Measurements from ENCODE around the gene DNASE1L3. TPM values are rescaled to one million over a fixed set of nuclear protein-coding genes. Genes with fewer than 3 reads are reported as not detected.

Gene DNASE1L3
- total and polyA plus RNA-seq, 2 donors (not counting 3 experiments of a cell fraction or from before 2014, with no cell fraction given), result 0.95 to 1.3 TPM

- no peaks in the 10 kb centered on the region for H3K9me1 ChIP-seq (replicated peaks; ENCODE audit: control insufficient read depth, extremely low read depth, insufficient read depth, low read length)
- intact Hi-C loops (cut with micrococcal nuclease) (no loop called here), dilution Hi-C loops (cut with MboI; ENCODE audit: extremely low pct_ligation_motif_present, low sequenced_read_pairs) (no loop called here)
- ChIA-PET POLR2A (no interaction called here), CTCF (interaction anchor here (1.3 to 6.6 kb wide), 3 partner anchors 9 to 125 kb away, joined by 5 to 80 read pairs (median 6); partner anchors contain the start of genes HTD2 and RPP14)
- no peak overlapping the region for H3K27ac ChIP-seq (ENCODE audit: insufficient read depth, low read depth, low read length)
- peak; percentile 15 for FAIRE-seq
- no peak for DNase-seq (ENCODE audit: low read depth, low spot score)
- no peak overlapping the region for H3K4me3 ChIP-seq (replicated peaks in 1 of 3; ENCODE audit: insufficient read depth in 1 of 3, low read depth in 1 of 3, low read length in 3 of 3)
- H4K20me1 ChIP-seq (replicated peaks; ENCODE audit: control insufficient read depth, extremely low read depth, insufficient read depth, low read length), result no peaks in the 10 kb centered on the region
- H3K9ac ChIP-seq (replicated peaks; ENCODE audit: extremely low read depth, insufficient read depth, low read length), result no peak overlapping the region
- TF ChIP-seq POLR2A (IDR thresholded peaks at IDR 0.05; ENCODE audit: low read depth, low read length) (no peak), MYC (IDR thresholded peaks at IDR 0.05; ENCODE audit: low read depth, low read length) (no peak), FOS (IDR thresholded peaks at IDR 0.05; ENCODE audit: borderline replicate concordance, insufficient read depth, low read length) (peak; percentile 49), EZH2 (IDR thresholded peaks at IDR 0.05; ENCODE audit: borderline replicate concordance, low read depth, low read length, severe bottlenecking) (no peak), GATA2 (IDR thresholded peaks at IDR 0.05; ENCODE audit: insufficient read depth, insufficient read length, low read depth, low read length) (no peak), POLR2AphosphoS5 (IDR thresholded peaks at IDR 0.05; ENCODE audit: insufficient read depth, low read depth, low read length) (no peak), JUN (IDR thresholded peaks at IDR 0.05; ENCODE audit: borderline replicate concordance, insufficient read depth, insufficient read length, low read depth) (peak; percentile 41), CTCF (IDR thresholded peaks at IDR 0.05; ENCODE audit: extremely low read depth in 1 of 2, insufficient read depth in 1 of 2, low read depth in 1 of 2, low read length in 2 of 2) (no peak)
- TF ChIP-seq, protein P1, sequence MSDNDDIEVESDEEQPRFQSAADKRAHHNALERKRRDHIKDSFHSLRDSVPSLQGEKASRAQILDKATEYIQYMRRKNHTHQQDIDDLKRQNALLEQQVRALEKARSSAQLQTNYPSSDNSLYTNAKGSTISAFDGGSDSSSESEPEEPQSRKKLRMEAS (IDR thresholded peaks at IDR 0.05; ENCODE audit: insufficient read depth, insufficient read length), result no peak
- no peaks in the 10 kb centered on the region for H3K79me2 ChIP-seq (ENCODE audit: control insufficient read depth, insufficient read depth, low read length)
- no peaks in the 10 kb centered on the region for H3K36me3 ChIP-seq (ENCODE audit: control insufficient read depth in 2 of 2, extremely low read depth in 1 of 2, insufficient read depth in 2 of 2, low read length in 2 of 2)
- BruUV-seq (replicated peaks), result no TSS peak
- H3K4me1 ChIP-seq (ENCODE audit: control insufficient read depth, extremely low read depth, insufficient read depth, low read length), result peaks cover 2% of the 10 kb centered on the region
- no peaks in the 10 kb centered on the region for H3K9me3 ChIP-seq (replicated peaks; ENCODE audit: control insufficient read depth, insufficient read depth, low read length)
- no peak overlapping the region for H3K4me2 ChIP-seq (ENCODE audit: insufficient read depth, low read length)
- H2AFZ ChIP-seq (ENCODE audit: low read depth, low read length), result no peak overlapping the region
- no peaks in the 10 kb centered on the region for H3K27me3 ChIP-seq (ENCODE audit: control insufficient read depth in 2 of 2, insufficient read depth in 2 of 2, low read length in 2 of 2)
Observed at GRCh38 chr3:58180940-58181587, 29.7 kb downstream of the DNASE1L3 start.

All from endothelial cell of umbilical vein (primary cell).